HEK293 (cell line): Measurements from ENCODE around the gene NAIF1.

ENCODE experiments used
- YY1 ChIP-seq: fragments of 450-650 bp; formaldehyde crosslinking; IDR thresholded peaks from 2 replicates; pipeline ENCODE4 v1.5.1; 2018; ENCODE audit warnings: missing biosample characterization, missing genetic modification characterization
- YY2 ChIP-seq: fragments of 450-650 bp; formaldehyde crosslinking; IDR thresholded peaks from 2 replicates; pipeline ENCODE4 v1.5.1; 2016; ENCODE audit warnings: missing biosample characterization, missing genetic modification characterization
- ZBTB17 ChIP-seq: fragments of 450-650 bp; formaldehyde crosslinking; IDR thresholded peaks from 2 replicates; pipeline ENCODE4 v1.5.1; 2016; ENCODE audit warnings: missing biosample characterization, missing genetic modification characterization
- ZFHX2 ChIP-seq: fragments of 450-650 bp; formaldehyde crosslinking; conservative IDR thresholded peaks from 2 replicates; pipeline ENCODE4 v1.5.1; 2016; ENCODE audit warnings: missing biosample characterization, missing genetic modification characterization
- ZNF114 ChIP-seq: fragments of 450-650 bp; formaldehyde crosslinking; IDR thresholded peaks from 2 replicates; pipeline ENCODE4 v1.5.0; 2017; ENCODE audit warnings: missing biosample characterization, missing genetic modification characterization
- ZNF16 ChIP-seq: fragments of 450-650 bp; formaldehyde crosslinking; IDR thresholded peaks from 2 replicates; pipeline ENCODE4 v1.5.1; 2016; ENCODE audit warnings: low read depth, missing biosample characterization, missing genetic modification characterization
- ZNF707 ChIP-seq: fragments of 450-650 bp; formaldehyde crosslinking; IDR thresholded peaks from 2 replicates; pipeline ENCODE4 v1.5.1; 2016; ENCODE audit warnings: missing biosample characterization, missing genetic modification characterization
- TF ChIP-seq, protein P1 (sequence below): fragments of 450-650 bp; formaldehyde crosslinking; IDR thresholded peaks from 2 replicates; pipeline ENCODE4 v1.5.1; 2016; ENCODE audit warnings: missing biosample characterization, missing genetic modification characterization
- TF ChIP-seq, protein P2 (sequence below): fragments of 450-650 bp; formaldehyde crosslinking; IDR thresholded peaks from 2 replicates; pipeline ENCODE4 v1.5.1; 2016; ENCODE audit warnings: missing biosample characterization, missing genetic modification characterization
- TF ChIP-seq, protein P3 (sequence below): fragments of 450-650 bp; formaldehyde crosslinking; IDR thresholded peaks from 2 replicates; pipeline ENCODE4 v1.5.1; 2016; ENCODE audit warnings: missing biosample characterization, missing genetic modification characterization
- TF ChIP-seq, protein P4 (sequence below): fragments of 450-650 bp; formaldehyde crosslinking; IDR thresholded peaks from 2 replicates; pipeline ENCODE4 v1.5.1; 2016; ENCODE audit warnings: missing biosample characterization, missing genetic modification characterization
- TF ChIP-seq, protein P5 (sequence below): fragments of 450-650 bp; formaldehyde crosslinking; IDR thresholded peaks from 2 replicates; pipeline ENCODE4 v1.5.1; 2016; ENCODE audit warnings: missing biosample characterization, missing genetic modification characterization

DNA sequence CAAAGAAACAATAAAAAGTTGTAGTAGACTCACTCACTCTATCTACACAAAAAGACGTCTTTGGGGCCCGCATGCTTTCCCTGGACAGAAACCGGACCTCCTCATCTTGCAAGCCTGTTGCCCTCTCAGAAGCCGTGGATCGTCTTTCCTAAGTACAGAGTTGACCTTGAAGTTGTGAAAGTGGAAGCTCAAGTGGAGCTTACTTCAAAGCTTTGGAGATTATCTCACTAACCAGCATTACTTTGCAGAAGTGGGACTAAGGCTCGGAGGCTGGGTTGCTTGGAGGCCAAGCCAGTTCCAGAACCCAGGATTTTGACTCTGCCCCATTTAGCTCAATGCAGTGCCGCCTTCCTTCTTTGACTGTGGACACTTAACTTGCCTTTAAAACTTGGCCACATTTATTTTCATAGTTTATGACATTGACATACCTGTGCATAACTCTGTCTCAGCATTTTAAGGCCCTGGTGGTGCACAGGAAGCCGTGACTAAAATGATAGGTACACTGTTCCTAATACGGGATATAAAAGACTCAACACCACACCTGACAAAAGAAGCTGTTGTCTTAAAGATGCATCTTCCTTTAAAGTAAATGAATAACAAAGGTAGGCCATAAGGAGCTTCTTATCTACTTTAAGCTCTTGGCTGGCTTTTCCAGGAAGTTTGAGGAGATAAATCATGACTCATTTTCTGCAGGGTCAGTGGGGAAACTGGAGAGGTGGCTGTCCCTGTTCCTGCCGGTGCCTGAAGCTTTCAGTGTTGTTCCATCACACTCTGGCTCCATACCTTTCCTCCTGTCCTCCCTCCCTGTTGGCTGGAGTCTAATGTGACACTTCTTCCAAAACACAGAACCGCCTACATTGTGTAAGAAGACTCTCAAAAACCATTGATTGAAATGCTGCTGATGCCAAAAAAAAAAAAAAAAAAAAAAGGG lies 11.6 kb upstream of the NAIF1 start:
- TF ChIP-seq ZBTB17 (tag by site-specific recombination) (no peak), ZNF707 (tag by site-specific recombination) (no peak), ZFHX2 (no peak), YY2 (tag by site-specific recombination) (no peak), YY1 (tag by site-specific recombination) (no peak), ZNF114 (no peak), ZNF16 (no peak)
- TF ChIP-seq, protein P1, sequence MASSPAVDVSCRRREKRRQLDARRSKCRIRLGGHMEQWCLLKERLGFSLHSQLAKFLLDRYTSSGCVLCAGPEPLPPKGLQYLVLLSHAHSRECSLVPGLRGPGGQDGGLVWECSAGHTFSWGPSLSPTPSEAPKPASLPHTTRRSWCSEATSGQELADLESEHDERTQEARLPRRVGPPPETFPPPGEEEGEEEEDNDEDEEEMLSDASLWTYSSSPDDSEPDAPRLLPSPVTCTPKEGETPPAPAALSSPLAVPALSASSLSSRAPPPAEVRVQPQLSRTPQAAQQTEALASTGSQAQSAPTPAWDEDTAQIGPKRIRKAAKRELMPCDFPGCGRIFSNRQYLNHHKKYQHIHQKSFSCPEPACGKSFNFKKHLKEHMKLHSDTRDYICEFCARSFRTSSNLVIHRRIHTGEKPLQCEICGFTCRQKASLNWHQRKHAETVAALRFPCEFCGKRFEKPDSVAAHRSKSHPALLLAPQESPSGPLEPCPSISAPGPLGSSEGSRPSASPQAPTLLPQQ (tag by site-specific recombination): no peak
- TF ChIP-seq, protein P2, sequence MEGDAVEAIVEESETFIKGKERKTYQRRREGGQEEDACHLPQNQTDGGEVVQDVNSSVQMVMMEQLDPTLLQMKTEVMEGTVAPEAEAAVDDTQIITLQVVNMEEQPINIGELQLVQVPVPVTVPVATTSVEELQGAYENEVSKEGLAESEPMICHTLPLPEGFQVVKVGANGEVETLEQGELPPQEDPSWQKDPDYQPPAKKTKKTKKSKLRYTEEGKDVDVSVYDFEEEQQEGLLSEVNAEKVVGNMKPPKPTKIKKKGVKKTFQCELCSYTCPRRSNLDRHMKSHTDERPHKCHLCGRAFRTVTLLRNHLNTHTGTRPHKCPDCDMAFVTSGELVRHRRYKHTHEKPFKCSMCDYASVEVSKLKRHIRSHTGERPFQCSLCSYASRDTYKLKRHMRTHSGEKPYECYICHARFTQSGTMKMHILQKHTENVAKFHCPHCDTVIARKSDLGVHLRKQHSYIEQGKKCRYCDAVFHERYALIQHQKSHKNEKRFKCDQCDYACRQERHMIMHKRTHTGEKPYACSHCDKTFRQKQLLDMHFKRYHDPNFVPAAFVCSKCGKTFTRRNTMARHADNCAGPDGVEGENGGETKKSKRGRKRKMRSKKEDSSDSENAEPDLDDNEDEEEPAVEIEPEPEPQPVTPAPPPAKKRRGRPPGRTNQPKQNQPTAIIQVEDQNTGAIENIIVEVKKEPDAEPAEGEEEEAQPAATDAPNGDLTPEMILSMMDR (tag by site-specific recombination): no peak
- TF ChIP-seq, protein P3, sequence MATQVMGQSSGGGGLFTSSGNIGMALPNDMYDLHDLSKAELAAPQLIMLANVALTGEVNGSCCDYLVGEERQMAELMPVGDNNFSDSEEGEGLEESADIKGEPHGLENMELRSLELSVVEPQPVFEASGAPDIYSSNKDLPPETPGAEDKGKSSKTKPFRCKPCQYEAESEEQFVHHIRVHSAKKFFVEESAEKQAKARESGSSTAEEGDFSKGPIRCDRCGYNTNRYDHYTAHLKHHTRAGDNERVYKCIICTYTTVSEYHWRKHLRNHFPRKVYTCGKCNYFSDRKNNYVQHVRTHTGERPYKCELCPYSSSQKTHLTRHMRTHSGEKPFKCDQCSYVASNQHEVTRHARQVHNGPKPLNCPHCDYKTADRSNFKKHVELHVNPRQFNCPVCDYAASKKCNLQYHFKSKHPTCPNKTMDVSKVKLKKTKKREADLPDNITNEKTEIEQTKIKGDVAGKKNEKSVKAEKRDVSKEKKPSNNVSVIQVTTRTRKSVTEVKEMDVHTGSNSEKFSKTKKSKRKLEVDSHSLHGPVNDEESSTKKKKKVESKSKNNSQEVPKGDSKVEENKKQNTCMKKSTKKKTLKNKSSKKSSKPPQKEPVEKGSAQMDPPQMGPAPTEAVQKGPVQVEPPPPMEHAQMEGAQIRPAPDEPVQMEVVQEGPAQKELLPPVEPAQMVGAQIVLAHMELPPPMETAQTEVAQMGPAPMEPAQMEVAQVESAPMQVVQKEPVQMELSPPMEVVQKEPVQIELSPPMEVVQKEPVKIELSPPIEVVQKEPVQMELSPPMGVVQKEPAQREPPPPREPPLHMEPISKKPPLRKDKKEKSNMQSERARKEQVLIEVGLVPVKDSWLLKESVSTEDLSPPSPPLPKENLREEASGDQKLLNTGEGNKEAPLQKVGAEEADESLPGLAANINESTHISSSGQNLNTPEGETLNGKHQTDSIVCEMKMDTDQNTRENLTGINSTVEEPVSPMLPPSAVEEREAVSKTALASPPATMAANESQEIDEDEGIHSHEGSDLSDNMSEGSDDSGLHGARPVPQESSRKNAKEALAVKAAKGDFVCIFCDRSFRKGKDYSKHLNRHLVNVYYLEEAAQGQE: no peak
- TF ChIP-seq, protein P4, sequence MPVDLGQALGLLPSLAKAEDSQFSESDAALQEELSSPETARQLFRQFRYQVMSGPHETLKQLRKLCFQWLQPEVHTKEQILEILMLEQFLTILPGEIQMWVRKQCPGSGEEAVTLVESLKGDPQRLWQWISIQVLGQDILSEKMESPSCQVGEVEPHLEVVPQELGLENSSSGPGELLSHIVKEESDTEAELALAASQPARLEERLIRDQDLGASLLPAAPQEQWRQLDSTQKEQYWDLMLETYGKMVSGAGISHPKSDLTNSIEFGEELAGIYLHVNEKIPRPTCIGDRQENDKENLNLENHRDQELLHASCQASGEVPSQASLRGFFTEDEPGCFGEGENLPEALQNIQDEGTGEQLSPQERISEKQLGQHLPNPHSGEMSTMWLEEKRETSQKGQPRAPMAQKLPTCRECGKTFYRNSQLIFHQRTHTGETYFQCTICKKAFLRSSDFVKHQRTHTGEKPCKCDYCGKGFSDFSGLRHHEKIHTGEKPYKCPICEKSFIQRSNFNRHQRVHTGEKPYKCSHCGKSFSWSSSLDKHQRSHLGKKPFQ (tag by site-specific recombination): no peak
- TF ChIP-seq, protein P5, sequence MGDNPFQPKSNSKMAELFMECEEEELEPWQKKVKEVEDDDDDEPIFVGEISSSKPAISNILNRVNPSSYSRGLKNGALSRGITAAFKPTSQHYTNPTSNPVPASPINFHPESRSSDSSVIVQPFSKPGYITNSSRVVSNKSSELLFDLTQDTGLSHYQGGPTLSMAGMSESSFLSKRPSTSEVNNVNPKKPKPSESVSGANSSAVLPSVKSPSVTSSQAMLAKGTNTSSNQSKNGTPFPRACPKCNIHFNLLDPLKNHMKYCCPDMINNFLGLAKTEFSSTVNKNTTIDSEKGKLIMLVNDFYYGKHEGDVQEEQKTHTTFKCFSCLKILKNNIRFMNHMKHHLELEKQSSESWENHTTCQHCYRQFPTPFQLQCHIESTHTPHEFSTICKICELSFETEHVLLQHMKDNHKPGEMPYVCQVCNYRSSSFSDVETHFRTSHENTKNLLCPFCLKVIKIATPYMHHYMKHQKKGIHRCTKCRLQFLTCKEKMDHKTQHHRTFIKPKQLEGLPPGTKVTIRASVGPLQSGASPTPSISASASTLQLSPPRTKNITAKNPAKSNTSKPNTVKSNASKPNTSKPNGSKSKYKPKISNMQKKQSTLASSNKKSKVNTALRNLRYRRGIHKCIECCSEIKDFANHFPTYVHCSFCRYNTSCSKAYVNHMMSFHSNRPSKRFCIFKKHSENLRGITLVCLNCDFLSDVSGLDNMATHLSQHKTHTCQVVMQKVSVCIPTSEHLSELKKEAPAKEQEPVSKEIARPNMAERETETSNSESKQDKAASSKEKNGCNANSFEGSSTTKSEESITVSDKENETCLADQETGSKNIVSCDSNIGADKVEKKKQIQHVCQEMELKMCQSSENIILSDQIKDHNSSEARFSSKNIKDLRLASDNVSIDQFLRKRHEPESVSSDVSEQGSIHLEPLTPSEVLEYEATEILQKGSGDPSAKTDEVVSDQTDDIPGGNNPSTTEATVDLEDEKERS (tag by site-specific recombination): no peak
